Measurements from ENCODE around the gene C17orf58.
"Not testable (repeated sequence)": the region's sequence is repeated elsewhere in the genome, so short reads cannot be mapped to it uniquely, and the experiment has no call there.

Gene C17orf58

DNA sequence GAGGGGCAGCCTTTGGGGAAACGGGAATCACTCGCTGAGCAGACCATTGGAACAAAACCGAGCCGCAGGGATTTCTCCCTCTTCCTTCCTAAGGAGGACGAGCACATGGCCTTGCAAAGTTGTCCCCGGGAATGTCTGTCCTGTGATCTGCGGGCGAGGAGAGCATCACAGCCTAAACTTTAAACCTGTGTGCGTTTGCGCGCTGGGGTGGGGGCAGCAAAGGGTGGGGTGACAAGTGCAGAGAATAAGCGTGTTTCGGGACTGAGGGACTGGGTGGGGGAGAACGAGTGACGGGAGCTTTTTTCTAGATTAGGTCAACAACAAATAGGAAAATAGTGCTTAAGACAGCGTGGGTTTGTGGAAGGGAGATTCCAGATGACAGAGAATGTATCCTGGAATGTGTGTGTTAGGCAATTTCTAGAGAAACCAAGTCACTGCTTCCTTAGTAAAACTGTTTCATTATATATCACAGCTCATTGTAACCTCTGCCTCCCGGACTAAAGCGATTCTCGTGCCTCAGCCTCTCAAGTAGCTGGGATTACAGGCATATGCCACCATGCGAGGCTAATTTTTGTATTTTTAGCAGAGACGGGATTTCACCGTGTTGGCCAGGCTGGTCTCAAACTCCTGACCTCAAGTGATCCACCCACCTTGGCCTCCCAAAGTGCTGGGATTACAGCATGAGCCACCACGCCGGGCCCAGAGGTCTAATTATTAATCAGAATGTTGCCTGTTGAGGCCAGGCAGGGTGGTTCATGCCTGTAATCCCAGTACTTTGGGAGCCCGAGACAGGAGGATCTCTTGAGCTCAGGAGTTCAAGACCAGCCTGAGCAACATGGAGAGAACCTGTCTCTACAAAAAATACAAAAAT, at the start of gene C17orf58:
C17orf58 (minus strand) TSS at position 169 of the 871 bp plus-strand sequence. CDS start 271 bp downstream, outside the sequence.
- peak; percentile 31 for DNase-seq

DNA sequence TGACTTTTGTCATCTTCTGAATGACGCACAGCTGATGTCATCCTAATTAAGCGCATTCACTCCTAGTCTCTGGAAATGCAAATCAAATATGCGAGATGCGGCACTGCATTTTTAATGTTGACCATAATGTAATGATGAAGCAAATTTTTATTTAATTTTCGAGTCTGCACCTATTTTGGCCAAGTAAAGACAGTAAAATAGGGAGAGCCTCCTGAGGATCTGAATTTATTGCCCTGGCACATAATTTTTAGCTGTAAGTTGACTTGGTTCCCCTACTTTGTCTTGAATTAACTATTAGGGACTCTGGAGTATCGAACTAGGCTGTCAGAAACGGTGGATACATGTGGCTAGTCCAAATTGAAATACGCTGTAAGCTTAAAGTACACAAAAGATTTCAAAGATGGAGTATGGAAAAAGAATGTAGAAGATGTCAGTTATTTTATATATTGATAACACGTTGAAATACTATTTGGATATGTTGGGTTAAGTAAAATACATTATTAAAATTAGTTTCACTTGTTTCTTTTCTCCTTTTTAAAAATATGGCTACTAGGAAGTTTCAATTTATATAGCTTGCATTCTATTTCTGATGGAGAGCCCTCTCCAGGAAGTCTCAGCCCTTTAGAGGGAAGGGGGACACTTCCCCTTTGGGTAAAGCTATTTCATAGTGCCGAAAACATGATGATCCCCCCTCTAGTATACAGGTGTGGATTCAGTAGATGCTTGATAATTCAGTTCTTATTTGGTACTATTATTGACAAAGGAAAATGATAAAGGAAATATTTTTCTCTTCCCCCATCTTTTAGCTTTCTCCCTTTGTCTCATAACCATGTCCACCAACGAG, 40.3 kb upstream of the C17orf58 start:
- DNase-seq: no peak

DNA sequence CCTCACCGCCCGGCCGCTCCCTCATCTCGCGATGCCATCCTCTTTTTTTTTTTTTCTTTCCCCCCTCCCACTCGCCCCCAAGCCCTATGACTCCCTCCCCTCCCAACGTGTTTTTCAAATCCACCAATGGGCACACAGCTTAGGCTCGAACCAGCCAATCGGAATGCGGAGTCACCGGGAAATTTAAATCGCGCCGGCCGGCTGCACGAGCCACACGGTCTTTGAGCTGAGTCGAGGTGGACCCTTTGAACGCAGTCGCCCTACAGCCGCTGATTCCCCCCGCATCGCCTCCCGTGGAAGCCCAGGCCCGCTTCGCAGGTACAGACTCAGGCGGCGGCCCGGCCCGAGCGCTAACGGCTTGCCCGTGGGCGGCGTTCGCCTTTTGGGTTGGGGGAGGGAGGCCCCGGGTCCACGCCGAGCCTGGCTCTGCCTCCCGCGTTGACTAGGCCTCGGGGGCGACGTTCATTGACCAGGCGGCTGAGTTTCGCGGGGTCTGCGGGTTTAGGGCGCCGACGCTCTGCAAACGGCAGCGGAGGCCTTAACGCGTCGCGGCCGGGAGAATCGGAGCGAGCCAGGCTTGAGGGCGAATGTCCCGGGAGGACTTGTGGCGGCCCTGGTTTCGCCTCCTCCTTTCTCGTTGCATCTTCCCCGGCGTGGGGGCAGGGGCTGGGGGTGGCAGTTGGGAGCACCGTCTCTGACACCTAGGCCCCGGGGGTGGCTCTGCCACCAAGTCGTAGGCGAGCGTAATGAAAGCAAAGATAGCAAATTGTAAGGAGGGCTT, 39.4 kb upstream of the C17orf58 start, which contains the start of gene KPNA2:
KPNA2 (plus strand) TSS at position 213 of the 781 bp plus-strand sequence. CDS start 1,398 bp downstream, outside the sequence.
- peak; percentile 98 for DNase-seq

DNA sequence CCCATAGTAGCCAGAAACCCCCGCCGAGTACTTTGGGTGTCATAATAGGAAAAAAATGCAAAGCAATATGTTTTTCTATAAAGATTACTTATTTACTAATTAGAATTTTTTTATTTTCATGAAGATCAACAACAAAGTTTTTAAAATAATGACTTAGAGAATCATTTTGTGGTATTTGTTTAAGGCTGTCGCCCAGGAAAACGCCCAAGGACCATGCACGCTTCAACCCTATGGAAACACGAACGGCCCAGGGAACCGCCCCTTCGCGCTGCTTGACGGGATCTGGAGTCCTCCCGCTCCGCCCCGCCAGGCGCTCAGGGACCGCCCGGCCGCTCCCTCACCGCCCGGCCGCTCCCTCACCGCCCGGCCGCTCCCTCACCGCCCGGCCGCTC, 38.9 kb upstream of the C17orf58 start:
- DNase-seq: no peak

DNA sequence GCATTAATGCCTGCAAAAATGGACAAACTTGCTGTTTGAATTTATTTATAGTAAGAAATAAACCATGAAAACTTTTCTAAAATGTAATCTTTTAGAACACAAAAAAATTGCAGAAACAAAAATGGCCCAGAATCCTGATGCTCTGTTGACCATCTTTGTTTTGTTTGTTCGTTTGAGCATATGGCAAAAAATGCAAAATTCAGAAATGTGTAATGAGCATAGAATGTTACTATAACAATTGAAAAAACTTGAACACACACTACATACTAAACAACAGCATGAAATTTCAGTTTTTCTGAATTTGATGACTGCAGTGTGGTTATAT, 38.1 kb upstream of the C17orf58 start:
- DNase-seq: no peak

DNA sequence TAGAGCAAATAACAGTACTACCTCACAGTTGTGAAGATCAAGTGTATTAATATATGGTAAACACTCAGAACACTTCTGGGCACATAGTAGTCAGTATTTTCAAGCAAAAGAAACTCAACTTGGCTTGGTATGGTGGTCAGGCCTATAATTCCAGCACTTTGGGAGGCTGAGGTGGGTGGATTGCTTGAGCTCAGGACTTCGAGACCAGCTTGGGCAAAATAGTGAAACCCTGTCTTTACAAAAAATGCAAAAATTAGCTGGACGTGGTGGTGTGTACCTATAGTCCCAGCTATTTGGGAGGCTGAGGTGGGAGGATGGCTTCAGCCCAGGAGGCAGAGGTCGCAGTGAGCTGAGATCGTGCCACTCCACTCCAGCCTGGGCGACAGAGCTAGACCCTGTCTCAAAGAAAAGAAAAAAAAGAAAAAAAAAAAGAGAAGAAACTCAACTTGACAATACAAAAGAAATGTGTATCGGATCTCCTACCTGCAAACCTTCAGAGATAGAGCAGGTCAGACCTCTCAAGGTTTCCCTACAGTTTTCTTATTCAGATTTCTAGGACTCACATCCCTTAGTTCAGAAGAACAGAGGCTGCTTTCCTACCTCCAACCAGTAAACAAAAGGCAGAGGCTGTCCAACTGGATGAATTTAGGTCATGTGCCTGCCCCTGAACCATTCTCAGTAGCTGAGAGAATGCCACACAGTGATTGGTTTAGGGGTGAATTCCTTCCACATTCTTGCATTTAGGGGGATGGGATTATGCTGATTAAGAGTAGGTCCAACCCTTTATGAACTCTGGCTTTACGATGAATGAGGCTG, 37.6 kb upstream of the C17orf58 start:
- no peak for DNase-seq

DNA sequence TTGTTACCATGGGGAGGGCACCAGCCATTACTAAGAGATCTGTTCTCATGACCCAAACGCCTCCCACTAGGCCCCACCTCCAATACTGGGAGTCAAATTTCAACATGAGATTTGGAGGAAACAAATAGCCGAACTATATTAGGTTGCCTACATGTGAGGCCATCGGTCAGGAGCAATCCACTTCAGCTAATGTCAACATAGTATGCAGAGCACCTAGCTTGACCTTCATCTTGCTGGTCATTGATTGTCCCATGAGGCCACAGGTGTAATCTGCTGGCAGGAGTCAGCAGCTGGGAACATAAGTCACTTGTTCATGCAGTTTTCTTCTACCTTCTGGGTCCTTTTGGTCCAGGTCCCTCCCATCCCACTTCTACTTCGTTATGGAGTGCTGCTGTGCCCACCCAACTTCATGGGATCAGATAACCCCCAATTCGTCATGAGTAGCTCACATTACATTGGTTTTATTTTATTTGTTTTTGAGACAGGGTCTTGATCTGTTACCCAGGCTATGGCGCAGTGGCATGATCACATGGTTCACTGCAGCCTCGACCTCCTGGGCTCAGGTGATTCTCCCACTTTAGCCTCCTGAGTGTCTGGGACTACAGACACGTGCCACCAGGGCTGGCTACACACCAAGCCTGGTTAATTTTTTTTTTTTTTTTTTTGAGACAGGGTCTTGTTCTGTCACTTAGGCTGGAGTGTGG, 33.4 kb upstream of the C17orf58 start:
- no peak for DNase-seq

DNA sequence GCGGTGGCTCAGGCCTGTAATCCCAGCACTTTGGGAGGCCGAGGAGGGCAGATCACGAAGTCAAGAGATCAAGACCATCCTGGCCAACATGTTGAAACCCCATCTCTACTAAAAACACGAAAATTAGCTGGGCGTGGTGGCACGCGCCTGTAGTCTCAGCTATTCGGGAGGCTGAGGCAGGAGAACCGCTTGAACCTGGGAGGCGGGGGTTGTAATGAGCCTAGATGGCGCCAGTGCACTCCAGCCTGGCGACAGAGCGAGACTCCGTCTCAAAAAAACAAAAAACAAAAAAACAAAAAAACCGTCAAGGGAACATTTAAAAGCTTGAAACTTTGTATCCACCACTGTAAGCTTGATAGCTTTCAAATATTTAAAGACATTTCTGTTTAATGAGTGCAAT, 26.3 kb upstream of the C17orf58 start:
- not testable (repeated sequence) for DNase-seq

DNA sequence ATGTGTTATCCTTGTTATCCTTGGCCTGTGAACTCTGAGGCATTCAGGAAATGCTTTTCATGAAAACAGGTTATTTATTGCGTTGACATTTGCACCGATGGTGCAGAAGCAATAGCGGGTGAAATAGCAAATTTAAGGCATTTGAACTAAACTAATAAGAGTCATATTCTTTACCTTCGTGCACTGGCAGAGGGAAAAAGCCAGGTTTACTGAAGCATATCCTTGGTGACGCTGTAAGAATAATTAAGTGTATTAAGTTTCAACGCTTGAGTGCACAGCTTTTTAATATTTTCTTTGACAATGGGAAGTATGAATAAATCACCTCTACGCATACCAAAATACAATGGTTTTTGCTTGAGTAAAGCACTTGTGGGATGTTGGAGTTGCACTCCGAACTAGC, 25.7 kb upstream of the C17orf58 start:
- no peak for DNase-seq

DNA sequence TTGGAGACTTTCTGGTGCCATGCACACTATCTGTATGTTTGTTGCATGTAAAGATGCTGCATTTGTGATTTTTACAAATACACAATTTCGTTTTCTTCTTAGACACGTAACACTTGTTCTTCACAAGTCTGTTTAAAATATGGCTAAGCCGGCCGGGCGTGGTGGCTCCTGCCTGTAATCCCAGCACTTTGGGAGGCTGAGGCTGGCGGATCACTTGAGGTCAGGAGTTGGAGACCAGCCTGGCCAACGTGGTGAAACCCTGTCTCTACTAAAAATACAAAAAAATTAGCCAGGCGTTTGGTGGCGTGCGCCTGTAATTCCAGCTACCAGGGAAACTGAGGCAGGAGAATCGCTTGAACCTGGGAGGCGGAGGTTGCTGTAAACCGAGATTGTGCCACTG, 24.5 kb upstream of the C17orf58 start:
- DNase-seq: not testable (repeated sequence)

DNA sequence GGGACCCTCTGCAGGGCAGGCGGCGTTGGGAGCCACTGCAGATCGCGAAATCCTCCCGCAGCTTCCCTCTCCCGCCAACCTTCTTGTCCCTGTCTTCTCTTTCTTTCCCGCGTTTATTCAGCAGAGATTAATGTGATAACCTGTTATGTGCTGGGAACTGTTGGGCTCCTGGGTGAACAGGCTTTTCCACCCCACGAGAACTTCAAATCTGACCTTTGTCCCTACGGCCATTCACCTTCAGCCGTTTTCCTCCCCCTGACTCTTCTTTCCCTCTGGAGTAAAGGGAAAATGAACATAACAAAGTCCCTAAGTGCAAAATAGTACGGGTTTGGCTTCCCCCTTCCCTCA, 24.1 kb upstream of the C17orf58 start:
- DNase-seq: no peak

DNA sequence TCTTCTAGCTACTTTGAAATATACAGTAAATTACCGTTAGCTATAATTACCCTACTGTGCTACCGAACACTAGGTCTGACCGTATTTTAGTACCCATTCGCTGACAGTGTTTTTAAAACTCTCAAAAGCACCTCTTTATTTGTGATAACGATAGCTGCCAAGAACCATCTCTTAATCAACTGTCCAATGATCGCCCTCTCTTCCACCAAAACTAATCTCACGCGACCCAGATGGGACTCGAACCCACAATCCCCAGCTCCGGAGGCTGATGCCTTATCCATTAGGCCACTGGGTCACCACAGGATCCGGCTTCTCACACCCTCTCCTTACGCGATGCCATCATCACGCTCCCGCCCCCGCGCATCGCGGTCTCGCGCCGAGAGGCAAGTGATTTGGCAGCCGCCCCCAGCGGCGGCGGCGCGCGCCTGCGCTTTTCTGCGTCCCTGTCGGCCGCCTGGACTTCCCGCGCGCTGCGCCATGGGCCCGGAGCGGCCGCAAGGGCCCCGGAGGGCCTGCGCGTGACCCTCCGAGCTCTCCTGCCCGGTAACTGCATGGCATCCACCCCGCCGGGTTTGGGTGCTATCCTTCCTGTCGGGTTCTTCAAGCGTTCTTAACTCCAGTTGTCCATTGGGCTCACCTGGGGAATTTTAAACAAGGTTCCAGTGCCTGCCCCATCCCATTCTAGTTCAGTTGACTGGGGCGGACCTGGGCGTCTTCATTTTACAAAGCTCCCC, 23.6 kb upstream of the C17orf58 start:
- peak; percentile 98 for DNase-seq

DNA sequence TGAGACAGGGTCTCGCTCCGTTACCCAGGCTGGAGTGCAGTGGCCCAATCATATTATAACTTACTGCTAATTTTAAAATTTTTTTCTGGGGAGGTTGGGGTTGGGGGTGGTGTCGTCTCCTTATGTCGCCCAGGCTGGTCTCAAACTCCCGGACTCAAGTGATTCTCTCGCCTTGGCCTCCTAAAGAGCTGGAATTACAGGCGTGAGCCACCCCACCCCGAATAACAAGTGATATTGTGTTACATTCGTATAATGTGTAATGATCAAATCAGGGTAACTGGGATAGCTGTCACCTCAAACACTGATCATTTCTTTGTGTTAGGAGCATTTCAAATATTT, 23.0 kb upstream of the C17orf58 start:
- no peak for DNase-seq

DNA sequence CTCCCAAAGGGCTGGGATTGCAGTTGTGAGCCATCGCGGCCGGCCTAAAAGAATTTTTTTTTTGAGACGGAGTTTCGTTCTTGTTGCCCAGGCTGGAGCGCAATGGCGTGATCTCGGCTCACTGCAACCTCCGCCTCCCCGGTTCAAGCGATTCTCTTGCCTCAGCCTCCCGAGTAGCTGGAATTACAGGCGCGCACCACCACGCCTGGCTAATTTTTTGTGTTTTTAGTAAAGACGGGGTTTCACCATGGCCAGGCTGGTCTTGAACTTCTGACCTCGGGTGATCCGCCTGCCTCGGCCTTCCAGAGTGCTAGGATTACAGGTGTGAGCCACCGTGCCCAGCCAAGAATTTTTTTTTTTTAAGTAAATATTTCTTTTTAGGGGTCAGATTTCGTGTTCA, 22.2 kb upstream of the C17orf58 start:
- not testable (repeated sequence) for DNase-seq

DNA sequence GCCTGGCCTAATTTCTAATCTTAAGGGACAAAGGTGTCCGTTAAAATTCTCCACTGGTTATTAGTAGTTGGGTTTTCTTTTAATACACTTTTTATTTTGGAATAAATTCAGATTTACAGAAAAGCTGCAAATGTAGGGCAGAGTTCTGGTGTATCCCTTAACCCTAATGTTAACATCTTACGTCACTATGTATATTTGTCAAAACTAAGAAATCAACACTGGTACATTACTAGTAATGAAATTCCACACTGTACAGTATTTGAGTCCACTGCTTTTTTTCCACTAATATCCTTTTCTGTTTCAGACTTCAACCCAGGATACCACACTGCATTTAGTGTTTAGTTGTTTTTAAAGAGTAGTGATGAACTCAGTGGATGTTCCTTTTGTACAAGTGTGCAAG, 20.6 kb upstream of the C17orf58 start:
- no peak for DNase-seq

DNA sequence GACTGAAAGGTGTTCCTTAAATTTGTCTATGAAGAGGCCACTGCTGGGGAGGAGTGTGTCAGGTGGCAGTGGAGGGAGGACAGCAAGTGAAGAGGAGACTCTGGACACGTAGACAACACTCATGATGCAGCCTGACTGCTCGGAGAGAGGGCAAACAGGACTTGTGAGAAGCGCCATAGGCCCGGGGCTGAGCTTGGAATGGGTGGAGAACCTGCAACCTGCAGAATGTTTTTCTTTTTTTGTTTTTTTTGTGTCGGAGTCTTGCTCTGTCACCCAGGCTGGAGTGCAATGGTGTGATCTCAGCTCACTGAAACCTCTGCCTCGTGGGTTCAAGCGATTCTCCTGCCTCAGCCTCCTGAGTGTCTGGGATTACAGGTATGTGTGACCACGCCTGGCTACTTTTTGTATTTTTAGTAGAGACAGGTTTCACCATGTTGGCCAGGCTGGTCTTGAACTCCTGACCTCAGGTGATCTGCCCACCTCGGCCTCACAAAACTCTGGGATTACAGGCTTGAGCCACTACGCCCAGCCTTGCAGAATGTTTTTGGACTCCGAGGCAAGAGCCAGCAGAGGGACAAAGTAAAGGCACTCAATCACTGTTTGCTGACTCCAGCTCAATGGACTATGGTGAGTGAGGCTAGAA, 18.9 kb upstream of the C17orf58 start:
- no peak for DNase-seq

DNA sequence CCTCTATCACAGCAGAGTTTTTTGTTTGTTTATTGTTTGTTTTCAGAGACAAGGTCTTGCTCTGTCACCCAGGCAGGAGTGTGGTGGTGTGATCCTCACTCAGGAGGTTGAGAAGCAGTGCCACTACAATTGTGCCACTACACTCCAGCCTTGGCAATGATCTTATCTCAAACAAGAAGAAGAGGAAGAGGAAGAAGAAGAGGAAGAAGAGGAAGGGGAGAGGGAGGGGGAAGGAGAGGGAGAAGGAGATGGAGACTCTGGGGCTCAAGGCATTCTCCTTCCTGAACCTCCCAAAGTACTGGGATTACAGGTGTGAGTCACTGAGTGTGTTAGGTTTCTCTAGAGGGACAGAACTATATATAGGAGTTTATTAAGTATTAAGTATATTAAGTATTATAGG, 17.1 kb upstream of the C17orf58 start:
- DNase-seq: no peak

DNA sequence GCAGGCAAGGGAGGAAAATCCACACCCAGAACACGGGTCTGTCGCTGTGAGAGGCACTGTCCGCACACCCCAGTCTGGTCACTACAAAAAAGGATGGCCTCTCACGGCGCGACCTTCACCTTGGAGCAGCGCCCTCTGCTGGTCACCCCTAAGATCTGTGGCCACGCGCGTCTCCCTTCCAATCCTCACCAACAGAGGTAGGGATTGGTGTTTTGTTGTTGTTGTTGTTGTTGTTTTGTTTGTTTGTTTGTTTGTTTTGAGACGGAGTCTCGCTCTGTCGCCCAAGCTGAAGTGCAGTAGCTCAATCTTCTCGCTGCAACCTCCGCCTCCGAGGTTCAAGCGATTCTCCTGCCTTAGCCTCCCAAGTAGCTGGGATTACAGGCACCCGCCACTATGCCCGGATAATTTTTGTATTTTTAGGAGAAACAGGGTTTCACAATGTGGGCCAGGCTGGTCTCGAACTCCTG, 15.0 kb upstream of the C17orf58 start:
- DNase-seq: peak; percentile 38

DNA sequence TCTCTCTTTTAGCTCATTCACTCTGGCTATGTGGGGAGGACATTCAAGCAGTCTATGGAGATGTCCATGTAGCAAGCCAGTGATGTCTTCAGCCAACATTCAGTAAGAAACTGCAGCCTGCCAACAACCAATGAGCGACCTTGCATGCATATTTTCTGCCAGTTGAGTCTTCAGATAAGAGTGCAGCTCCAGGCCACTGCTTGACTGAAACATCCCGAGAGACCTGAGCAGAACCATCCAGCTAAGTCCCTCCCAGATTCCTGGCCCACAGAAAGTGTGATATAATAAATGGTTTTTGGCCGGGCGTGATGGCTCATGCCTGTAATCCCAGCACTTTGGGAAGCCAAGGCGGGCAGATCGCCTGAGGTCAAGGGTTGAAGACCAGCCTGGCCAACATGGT, 10.5 kb upstream of the C17orf58 start:
- no peak for DNase-seq

DNA sequence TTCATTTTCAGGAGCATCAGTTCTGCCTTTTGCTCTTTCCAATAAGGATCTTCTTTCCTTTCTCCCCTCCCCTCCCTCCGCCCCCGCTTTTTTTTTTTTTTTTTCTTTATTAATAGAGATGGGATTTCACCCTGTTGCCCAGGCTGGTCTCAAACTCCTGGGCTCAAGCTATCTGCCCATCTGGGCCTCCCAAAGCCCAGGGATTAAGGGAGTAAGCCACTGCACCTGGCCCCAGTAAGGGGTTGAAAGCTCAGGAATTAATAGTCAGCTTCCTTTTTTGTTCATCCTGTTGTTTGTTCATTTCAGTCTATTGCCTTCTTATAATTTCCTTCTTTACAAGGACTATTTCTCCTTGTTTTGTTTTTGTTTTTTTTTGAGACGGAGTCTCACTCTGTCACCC, 7.9 kb upstream of the C17orf58 start:
- no peak for DNase-seq

Data from femur (tissue), 1 donor.